GM23248 (cell line): ENCODE data around the gene PEX12.

Experiments
- EZH2 ChIP-seq: fragments of 200-600 bp; sonication (generic); IDR thresholded peaks from 2 replicates; pipeline ENCODE4 v1.6.1; 2018; ENCODE audit warnings: antibody characterized with exemption, mild to moderate bottlenecking; ENCODE audit not compliant: insufficient read depth, poor library complexity, severe bottlenecking
- EZH2phosphoT487 ChIP-seq: fragments of 200-600 bp; sonication (generic); IDR thresholded peaks from 2 replicates; pipeline ENCODE4 v1.6.1; 2018; ENCODE audit warnings: antibody characterized with exemption, moderate library complexity, mild to moderate bottlenecking, low read depth; ENCODE audit not compliant: insufficient read depth

DNA sequence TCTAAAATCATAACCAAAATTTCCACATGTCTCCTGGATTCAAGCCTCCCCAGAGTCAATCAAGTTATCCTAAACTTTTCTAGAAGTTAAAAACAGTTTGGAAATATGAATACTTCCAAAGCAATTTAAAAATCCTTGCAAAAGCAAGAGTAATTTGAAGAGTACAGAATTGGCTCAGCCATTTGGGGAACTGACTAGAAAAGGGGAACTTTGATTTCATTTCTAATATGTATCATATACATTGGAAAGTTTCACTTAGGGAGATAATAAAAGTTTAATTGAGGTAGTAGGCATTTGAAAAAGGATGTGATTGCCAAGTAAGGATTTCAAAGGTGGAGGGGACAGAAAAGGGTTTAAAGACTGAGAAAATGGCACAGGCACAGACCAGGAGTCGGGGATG, 31.9 kb downstream of the PEX12 start:
- no peak for TF ChIP-seq EZH2
- no peak for TF ChIP-seq EZH2phosphoT487
